ENCODE results near the gene TCF12.

DNA sequence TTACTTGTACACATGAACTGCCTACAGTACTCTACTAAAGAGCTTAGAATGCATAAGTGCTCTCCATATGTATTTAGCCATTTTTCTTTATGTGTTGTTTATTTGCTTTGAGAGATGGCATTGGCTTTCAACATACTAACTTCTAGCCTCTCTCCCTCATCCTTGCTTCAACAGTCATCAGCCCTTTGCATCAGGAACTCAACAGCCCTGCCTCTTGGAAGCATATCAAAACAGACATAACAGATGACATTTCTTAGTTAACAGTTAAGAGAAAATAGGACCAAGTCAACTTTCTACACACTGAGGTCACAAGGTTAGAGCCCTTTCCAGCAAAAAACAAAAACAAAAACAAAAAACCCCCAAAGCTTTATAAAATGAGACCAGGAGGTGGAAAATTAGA is 145.6 kb downstream of the TCF12 start:
- no peak for TF ChIP-seq CTCF (IDR thresholded peaks at IDR 0.05)
- TF ChIP-seq POLR2A (IDR thresholded peaks at IDR 0.05), result no peak
